WI38 (cell line): Measurements from ENCODE around the gene SYNGR3.

Experiments
- H3K4me3 ChIP-seq: 2 replicates; pipeline ENCODE4 v1.5.1; 2011; ENCODE audit warnings: low read depth, mild to moderate bottlenecking, control low read depth, low read length
- CTCF ChIP-seq: IDR thresholded peaks from 2 replicates; pipeline ENCODE4 v1.5.1; 2012; ENCODE audit warnings: low read depth, mild to moderate bottlenecking, control low read depth, low read length

Gene SYNGR3

GRCh38 chr16:2015117-2015946, 25.6 kb downstream of the SYNGR3 start:
- TF ChIP-seq CTCF, result no peak
- H3K4me3 ChIP-seq, result no peak overlapping the region

- no peak for TF ChIP-seq CTCF
- no peak overlapping the region for H3K4me3 ChIP-seq
Observed at GRCh38 chr16:2015947-2016208, 26.1 kb downstream of the SYNGR3 start.

- TF ChIP-seq CTCF, result peak; percentile 38; the same call in 1 of the 2 replicates
- no peak overlapping the region for H3K4me3 ChIP-seq
Observed at GRCh38 chr16:2016407-2016922, 26.7 kb downstream of the SYNGR3 start.

- TF ChIP-seq CTCF, result no peak
- H3K4me3 ChIP-seq, result no peak within 1 kb of the TSS
Observed at GRCh38 chr16:2019518-2019920, 29.7 kb downstream of the SYNGR3 start, which contains the start of gene NPW. NPW (plus strand) TSS chr16:2019785.

GRCh38 chr16:2019921-2020831, 30.4 kb downstream of the SYNGR3 start:
- no peak for TF ChIP-seq CTCF
- no peak overlapping the region for H3K4me3 ChIP-seq

- H3K4me3 ChIP-seq, result peak overlapping the region; percentile 42
- no peak for TF ChIP-seq CTCF
Observed at GRCh38 chr16:2022723-2023091, 32.9 kb downstream of the SYNGR3 start.
